ENCODE results near the gene MLH3.

The MLH3 gene

GRCh38 chr14:74988131-74988530 is 63.1 kb downstream of the MLH3 start:
- Histone ChIP-seq H4K20me1 (ENCODE audit: insufficient read depth, low read length) (no peaks in the 10 kb centered on the region), H3K27me3 (ENCODE audit: insufficient read depth, low read length, poor library complexity) (no peaks in the 10 kb centered on the region), H3K9ac (ENCODE audit: low read depth, low read length) (no peak overlapping the region), H3K27ac (ENCODE audit: low read length) (no peak overlapping the region), H3K9me3 (ENCODE audit: insufficient read depth, low read length, severe bottlenecking) (no peaks in the 10 kb centered on the region), H3K4me1 (ENCODE audit: insufficient read depth, low read length) (no peaks in the 10 kb centered on the region), H3K4me2 (ENCODE audit: insufficient read depth, low read length) (no peak overlapping the region), H3K36me3 (ENCODE audit: insufficient read depth, low read length) (no peaks in the 10 kb centered on the region), H2AFZ (ENCODE audit: low read depth, low read length) (no peak overlapping the region), H3K79me2 (ENCODE audit: insufficient read depth, low read length) (no peaks in the 10 kb centered on the region), H3K4me3 (ENCODE audit: low read depth in 1 of 2, low read length in 2 of 2) (no peak overlapping the region)
- no peak for ATAC-seq (ENCODE audit: insufficient read depth, low read depth)
- no peak for DNase-seq
- TF ChIP-seq EZH2 (IDR thresholded peaks at IDR 0.05; ENCODE audit: borderline replicate concordance, low read depth, low read length, severe bottlenecking), result no peak
- no peak for TF ChIP-seq CTCF (IDR thresholded peaks at IDR 0.05; ENCODE audit: borderline replicate concordance, extremely low read depth, low read length, poor library complexity, severe bottlenecking)

GRCh38 chr14:74985806-74986205 is 65.5 kb downstream of the MLH3 start:
- no peaks in the 10 kb centered on the region for H4K20me1 ChIP-seq (ENCODE audit: insufficient read depth, low read length)
- H3K79me2 ChIP-seq (ENCODE audit: insufficient read depth, low read length), result no peaks in the 10 kb centered on the region
- no peak for TF ChIP-seq EZH2 (IDR thresholded peaks at IDR 0.05; ENCODE audit: borderline replicate concordance, low read depth, low read length, severe bottlenecking)
- TF ChIP-seq CTCF (IDR thresholded peaks at IDR 0.05; ENCODE audit: borderline replicate concordance, extremely low read depth, low read length, poor library complexity, severe bottlenecking), result no peak
- H3K36me3 ChIP-seq (ENCODE audit: insufficient read depth, low read length), result no peaks in the 10 kb centered on the region
- DNase-seq (no peak), ATAC-seq (ENCODE audit: insufficient read depth, low read depth) (no peak)
- no peak overlapping the region for H3K9ac ChIP-seq (ENCODE audit: low read depth, low read length)
- no peak overlapping the region for H3K4me3 ChIP-seq (ENCODE audit: low read depth in 1 of 2, low read length in 2 of 2)
- no peak overlapping the region for H3K27ac ChIP-seq (ENCODE audit: low read length)
- no peak overlapping the region for H2AFZ ChIP-seq (ENCODE audit: low read depth, low read length)
- H3K9me3 ChIP-seq (ENCODE audit: insufficient read depth, low read length, severe bottlenecking), result no peaks in the 10 kb centered on the region
- no peak overlapping the region for H3K4me2 ChIP-seq (ENCODE audit: insufficient read depth, low read length)
- no peaks in the 10 kb centered on the region for H3K4me1 ChIP-seq (ENCODE audit: insufficient read depth, low read length)
- H3K27me3 ChIP-seq (ENCODE audit: insufficient read depth, low read length, poor library complexity), result no peaks in the 10 kb centered on the region

GRCh38 chr14:74985028-74985310 is 66.3 kb downstream of the MLH3 start:
- no peak for TF ChIP-seq EZH2 (IDR thresholded peaks at IDR 0.05; ENCODE audit: borderline replicate concordance, low read depth, low read length, severe bottlenecking)
- TF ChIP-seq CTCF (IDR thresholded peaks at IDR 0.05; ENCODE audit: borderline replicate concordance, extremely low read depth, low read length, poor library complexity, severe bottlenecking), result no peak
- Histone ChIP-seq H3K4me2 (ENCODE audit: insufficient read depth, low read length) (no peak overlapping the region), H3K4me3 (ENCODE audit: low read depth in 1 of 2, low read length in 2 of 2) (no peak overlapping the region), H4K20me1 (ENCODE audit: insufficient read depth, low read length) (no peaks in the 10 kb centered on the region), H2AFZ (ENCODE audit: low read depth, low read length) (no peak overlapping the region), H3K27me3 (ENCODE audit: insufficient read depth, low read length, poor library complexity) (no peaks in the 10 kb centered on the region), H3K27ac (ENCODE audit: low read length) (no peak overlapping the region), H3K9ac (ENCODE audit: low read depth, low read length) (no peak overlapping the region), H3K79me2 (ENCODE audit: insufficient read depth, low read length) (no peaks in the 10 kb centered on the region), H3K36me3 (ENCODE audit: insufficient read depth, low read length) (no peaks in the 10 kb centered on the region), H3K9me3 (ENCODE audit: insufficient read depth, low read length, severe bottlenecking) (no peaks in the 10 kb centered on the region), H3K4me1 (ENCODE audit: insufficient read depth, low read length) (no peaks in the 10 kb centered on the region)
- DNase-seq (no peak), ATAC-seq (ENCODE audit: insufficient read depth, low read depth) (no peak)
